ENCODE results near the gene GPR22.

Gene GPR22

DNA sequence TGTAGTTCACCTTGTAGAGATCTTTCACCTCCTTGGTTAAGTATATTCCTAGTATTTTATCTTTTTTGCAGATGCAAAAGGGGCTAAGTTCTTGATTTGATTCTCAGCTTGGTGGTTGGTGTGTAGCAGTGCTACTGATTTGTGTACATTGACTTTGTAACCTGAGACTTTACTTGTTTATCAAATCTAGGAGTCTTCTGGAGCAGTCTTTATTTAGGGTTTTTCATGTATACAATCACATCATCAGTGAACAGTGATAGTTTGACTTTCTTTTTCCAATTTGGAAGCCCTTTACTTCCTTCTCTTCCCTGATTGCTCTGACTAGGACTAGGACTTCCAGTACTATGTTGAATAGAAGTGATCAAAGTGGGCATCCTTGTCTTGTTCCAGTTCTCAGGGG is 33.8 kb downstream of the GPR22 start:
- Histone ChIP-seq H3K9me3 (ENCODE audit: control insufficient read depth, insufficient read depth, low read depth, low read length) (peaks cover 6% of the 10 kb centered on the region), H3K27ac (ENCODE audit: low read depth, low read length) (no peak overlapping the region), H3K4me3 (ENCODE audit: low read depth, low read length) (no peak overlapping the region), H3K9ac (ENCODE audit: low read length) (no peak overlapping the region), H3K36me3 (ENCODE audit: control insufficient read depth, insufficient read depth, low read length) (0 out of 2 replicates have a peak, but pooled peaks cover 9% of the 10 kb centered on the region), H3K4me1 (ENCODE audit: control insufficient read depth, insufficient read depth, low read length) (0 out of 2 replicates have a peak, but pooled peaks cover 3% of the 10 kb centered on the region), H3K27me3 (ENCODE audit: control insufficient read depth, insufficient read depth, low read length) (no peaks in the 10 kb centered on the region)

DNA sequence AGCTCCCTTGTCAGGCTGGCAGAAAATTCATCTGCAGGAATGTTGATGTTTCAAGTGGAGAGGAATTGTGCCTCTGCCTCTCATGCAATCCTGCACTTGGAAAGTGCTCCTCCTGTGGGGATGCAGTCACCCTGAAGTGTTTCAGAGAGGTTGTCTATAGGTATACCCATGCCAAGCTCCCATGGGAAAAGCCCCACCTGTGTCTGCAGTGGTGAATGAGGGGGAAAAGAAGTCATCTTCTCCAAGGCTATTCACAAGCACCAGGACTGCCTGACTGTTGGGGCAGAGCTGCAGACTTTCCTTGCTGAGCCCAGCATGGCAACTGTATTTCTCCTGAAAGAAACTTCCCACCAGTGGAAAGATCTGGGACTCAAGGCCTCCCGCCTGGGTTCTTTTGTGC is 35.5 kb downstream of the GPR22 start:
- Histone ChIP-seq H3K27me3 (ENCODE audit: control insufficient read depth, insufficient read depth, low read length) (no peaks in the 10 kb centered on the region), H3K9ac (ENCODE audit: low read length) (no peak overlapping the region), H3K27ac (ENCODE audit: low read depth, low read length) (no peak overlapping the region), H3K4me1 (ENCODE audit: control insufficient read depth, insufficient read depth, low read length) (0 out of 2 replicates have a peak, but pooled peaks cover 3% of the 10 kb centered on the region), H3K9me3 (ENCODE audit: control insufficient read depth, insufficient read depth, low read depth, low read length) (peaks cover 8% of the 10 kb centered on the region), H3K36me3 (ENCODE audit: control insufficient read depth, insufficient read depth, low read length) (0 out of 2 replicates have a peak, but pooled peaks cover 9% of the 10 kb centered on the region), H3K4me3 (ENCODE audit: low read depth, low read length) (no peak overlapping the region)

GRCh38 chr7:107505997-107506673 is 36.3 kb downstream of the GPR22 start:
- H3K27me3 ChIP-seq (ENCODE audit: control insufficient read depth, insufficient read depth, low read length) = no peaks in the 10 kb centered on the region
- H3K4me1 ChIP-seq (ENCODE audit: control insufficient read depth, insufficient read depth, low read length) = 0 out of 2 replicates have a peak, but pooled peaks cover 3% of the 10 kb centered on the region
- H3K27ac ChIP-seq (ENCODE audit: low read depth, low read length) = no peak overlapping the region
- 0 out of 2 replicates have a peak, but pooled peaks cover 9% of the 10 kb centered on the region for H3K36me3 ChIP-seq (ENCODE audit: control insufficient read depth, insufficient read depth, low read length)
- no peak overlapping the region for H3K4me3 ChIP-seq (ENCODE audit: low read depth, low read length)
- no peak overlapping the region for H3K9ac ChIP-seq (ENCODE audit: low read length)
- H3K9me3 ChIP-seq (ENCODE audit: control insufficient read depth, insufficient read depth, low read depth, low read length) = peaks cover 8% of the 10 kb centered on the region

- 0 out of 2 replicates have a peak, but pooled peaks cover 3% of the 10 kb centered on the region for H3K4me1 ChIP-seq (ENCODE audit: control insufficient read depth, insufficient read depth, low read length)
- H3K27ac ChIP-seq (ENCODE audit: low read depth, low read length) = no peak overlapping the region
- H3K9me3 ChIP-seq (ENCODE audit: control insufficient read depth, insufficient read depth, low read depth, low read length) = peaks cover 8% of the 10 kb centered on the region
- H3K27me3 ChIP-seq (ENCODE audit: control insufficient read depth, insufficient read depth, low read length) = no peaks in the 10 kb centered on the region
- 0 out of 2 replicates have a peak, but pooled peaks cover 9% of the 10 kb centered on the region for H3K36me3 ChIP-seq (ENCODE audit: control insufficient read depth, insufficient read depth, low read length)
- no peak overlapping the region for H3K9ac ChIP-seq (ENCODE audit: low read length)
- H3K4me3 ChIP-seq (ENCODE audit: low read depth, low read length) = no peak overlapping the region
These were observed 37.0 kb downstream of the GPR22 start for GRCh38 chr7:107506674-107507339.

Measured in HUES6 (cell line).